ENCODE results near the gene AVP.
"Not testable (repeated sequence)": the region's sequence is repeated elsewhere in the genome, so short reads cannot be mapped to it uniquely, and the experiment has no call there.

AVP gene

GRCh38 chr20:3082955-3083952 is 1.3 kb downstream of the AVP start:
- DNase-seq, result no peak

DNA sequence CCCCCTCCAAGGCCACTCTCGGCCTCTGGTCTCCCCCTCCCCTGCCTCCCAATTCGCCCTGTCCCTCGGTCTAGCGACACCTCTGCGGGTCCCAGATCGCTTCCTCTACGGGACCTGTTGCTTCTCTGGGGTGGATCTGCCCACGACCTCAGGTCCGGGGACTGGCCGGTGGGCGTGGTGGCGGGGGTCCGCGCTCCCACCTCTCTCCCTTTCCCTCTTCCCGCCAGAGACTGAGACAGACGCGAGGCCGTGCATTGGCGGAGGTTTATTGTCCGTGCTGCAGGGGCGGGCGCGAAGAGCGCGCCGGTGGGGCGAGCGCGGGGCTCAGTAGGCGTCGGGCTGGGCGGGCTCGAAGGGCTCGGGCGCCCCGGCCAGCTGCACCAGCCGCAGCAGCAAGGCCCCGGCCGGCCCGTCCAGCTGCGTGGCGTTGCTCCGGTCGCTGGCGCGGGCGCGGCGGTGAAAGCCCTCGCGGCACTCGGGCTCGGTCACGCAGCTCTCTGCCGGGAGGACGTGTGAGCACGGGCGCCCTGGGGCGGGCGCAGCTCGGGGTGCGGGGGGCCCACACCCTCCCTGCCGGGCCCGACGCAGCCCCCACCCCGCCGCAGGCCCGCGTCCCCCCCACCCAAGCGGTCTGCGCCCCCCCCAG is 2.1 kb downstream of the AVP start:
- no peak for DNase-seq

GRCh38 chr20:3081641-3082040 is 2.9 kb downstream of the AVP start:
- DNase-seq, result no peak

DNA sequence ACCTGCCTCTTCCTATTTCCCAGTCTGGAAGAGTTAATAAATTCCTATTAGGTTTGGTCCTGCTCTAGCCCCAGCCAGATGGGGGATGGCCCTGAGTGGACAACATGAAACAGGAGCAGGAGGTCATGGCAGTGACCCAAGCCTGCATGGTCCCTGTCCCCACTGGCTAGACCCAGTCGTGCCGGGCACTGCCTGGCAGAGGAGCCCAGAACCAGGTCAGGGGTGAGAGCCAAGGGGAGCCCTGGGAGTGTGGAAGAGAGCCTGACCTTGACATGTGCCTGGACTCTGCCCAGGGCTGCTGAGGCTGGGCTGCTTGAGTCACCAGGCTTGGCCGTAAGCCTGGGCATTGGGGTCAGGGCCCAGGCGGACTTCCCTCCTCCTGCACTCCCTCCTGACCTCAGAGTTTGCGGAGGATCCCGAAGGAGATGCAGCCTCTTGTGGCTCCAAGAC is 3.6 kb downstream of the AVP start:
- DNase-seq, result no peak

DNA sequence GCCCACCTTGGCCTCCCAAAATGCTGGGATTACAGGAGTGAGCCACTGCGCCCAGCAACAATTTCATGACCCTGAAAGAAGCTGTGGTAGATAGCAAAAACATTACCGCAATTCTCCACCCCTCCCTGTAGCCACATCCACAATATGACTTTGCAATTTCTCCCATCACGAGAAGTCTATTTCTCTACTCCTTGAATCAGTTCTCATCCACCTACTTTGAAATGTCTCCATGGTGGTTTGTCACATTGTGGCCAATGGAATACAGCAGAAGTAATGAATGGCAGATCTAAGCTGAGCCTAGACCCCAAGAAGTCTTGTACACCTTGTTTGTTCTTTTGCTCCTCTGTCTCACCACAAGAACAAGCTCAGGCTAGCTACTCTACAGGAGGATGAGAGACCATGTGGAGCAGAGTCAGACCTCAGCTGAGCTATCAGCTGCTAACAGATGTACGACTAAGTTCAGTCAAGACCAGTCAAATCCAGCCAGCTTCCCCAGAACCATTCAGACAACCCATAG is 6.8 kb downstream of the AVP start:
- no peak for DNase-seq

- not testable (repeated sequence) for DNase-seq
Measured at GRCh38 chr20:3075315-3075714, 9.2 kb downstream of the AVP start.

- DNase-seq, result no peak
Measured at GRCh38 chr20:3074812-3075211, 9.7 kb downstream of the AVP start.

- not testable (repeated sequence) for DNase-seq
Measured at GRCh38 chr20:3073251-3073643, 11.3 kb downstream of the AVP start.

DNA sequence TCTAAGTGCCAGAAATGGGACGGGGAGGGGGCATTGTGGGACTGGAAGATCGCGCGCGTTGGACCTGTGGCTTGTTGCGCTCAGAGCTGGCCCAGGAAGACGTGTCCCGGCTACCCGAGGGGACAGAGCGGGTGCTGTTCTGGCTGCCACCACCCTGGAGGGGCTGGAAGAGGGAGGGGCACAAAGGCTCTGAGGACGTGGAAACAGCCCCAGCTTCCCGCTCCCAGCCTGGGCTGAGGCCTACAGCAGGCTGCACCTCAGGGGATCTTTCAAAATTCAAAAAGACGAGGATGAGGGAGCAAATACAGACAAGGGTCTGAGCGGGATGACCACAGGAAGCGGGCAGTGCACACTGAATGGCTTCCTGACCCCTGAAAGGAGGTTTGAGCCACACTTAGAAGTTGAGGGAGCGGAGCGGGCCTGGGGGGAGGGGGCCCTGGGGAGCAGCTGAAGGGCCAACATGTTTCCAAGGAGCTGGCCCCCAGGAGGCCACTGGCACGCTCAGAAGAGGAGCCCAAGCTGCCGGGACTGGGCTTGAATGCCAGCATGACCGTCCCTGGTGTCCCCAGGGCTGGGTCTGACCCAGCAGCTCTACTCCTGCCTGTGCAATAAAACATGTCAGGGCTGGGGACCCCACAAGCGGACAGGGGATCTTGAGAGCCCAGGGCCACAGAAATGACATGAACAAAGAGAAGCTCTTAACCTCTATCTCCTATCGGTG is 11.8 kb downstream of the AVP start:
- DNase-seq, result no peak

DNA sequence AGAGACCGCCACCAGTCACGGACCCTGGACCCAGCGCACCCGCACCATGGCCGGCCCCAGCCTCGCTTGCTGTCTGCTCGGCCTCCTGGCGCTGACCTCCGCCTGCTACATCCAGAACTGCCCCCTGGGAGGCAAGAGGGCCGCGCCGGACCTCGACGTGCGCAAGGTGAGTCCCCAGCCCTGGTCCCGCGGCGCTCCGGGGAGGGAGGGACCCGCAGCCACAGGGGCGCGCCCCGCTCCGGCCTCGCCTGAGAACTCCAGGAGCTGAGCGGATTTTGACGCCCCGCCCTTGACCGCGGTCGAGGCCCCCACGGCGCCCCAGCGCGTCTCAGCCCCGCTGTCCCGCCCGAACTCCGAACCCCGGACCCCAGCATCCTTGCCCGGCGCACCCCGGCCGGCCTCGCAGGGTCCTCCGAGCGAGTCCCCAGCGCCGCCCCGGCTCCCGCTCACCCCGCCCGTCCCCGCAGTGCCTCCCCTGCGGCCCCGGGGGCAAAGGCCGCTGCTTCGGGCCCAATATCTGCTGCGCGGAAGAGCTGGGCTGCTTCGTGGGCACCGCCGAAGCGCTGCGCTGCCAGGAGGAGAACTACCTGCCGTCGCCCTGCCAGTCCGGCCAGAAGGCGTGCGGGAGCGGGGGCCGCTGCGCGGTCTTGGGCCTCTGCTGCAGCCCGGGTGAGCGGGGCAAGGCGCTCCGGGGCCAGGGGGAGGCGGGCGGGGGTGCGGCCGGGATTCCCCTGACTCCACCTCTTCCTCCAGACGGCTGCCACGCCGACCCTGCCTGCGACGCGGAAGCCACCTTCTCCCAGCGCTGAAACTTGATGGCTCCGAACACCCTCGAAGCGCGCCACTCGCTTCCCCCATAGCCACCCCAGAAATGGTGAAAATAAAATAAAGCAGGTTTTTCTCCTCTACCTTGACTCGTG is 12.7 kb downstream of the AVP start, which contains the start of gene OXT:
OXT (plus strand) TSS at position 11 of the 920 bp plus-strand sequence; CDS start at position 47, 36 bp downstream.
- no peak for DNase-seq

DNA sequence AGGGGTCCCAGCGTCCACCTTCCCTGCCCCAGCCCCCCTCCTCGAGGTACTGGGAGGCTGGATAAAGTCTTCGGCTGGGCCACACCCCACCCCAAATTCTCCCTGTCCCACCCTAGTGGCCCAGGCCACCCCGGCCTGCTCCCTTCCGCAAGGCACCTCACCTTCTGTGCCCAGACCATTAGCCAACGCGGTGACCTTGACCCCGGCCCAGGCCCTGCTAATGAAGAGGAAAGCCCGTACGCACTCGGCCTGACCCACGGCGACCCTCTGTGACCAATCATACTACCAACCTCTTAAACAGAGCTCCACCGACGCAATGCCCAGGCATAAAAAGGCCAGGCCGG is 13.3 kb downstream of the AVP start:
- no peak for DNase-seq

DNA sequence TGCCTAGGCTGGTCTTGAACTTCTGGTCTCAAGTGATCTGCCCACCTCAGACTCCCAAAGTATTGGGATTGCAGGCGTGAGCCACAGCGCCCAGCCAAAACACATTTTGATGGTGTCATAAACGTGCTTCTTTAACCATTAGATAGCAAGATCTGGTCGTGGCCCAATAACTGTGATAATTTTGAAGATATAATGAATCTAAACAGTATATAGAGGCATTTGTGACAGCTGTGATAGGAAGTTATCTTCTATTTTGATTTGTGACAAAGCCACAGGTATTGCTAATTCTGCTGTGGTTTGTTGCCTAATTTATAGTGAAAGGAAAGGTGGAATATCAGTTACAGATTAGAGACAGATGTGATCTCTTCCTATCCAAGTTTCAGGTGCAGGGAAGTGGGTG is 13.8 kb downstream of the AVP start:
- no peak for DNase-seq

DNA sequence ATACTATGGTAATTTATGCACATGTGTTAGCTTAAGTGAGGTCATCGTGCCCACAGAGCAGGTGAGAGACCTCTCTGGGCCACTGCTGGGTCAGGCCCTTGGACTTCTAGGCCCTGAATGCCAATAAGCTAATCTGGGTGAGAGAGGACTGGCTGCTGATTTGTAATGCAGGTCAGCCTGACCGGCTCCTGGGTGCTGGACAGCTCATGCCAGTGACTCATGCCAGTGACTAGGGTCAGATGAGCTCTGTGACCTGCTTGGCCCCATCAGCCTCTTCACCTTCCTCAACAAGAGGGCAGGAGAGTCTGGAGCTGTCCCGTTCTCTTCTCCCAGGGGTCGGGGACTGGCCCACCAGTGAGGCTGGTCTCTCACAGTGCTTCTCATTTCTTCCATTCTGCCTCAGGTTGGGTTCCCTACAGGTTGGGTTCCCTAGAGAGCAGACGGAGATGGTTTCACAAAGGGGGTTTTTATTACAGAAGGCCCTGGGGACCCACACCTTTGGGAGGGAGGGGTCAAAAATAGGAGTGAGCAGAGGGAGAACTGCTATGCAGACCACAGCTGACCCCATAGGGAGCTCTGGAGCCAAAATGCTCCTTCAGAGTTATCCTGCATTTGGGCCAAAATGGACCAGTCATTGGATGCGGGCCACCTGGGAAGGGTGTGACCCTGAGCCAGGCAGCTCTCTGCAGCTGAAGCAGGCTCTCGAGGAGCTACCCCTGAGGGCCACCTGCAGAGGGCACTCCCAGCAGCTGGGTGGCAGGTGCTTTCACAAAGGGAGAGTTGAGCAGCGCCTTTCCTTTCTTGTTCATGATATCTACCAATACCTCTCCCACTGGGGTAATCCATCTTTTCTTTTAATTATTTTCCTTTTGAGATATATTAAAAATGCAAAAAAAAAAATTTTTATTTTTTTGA is 15.3 kb downstream of the AVP start:
- DNase-seq, result peak; percentile 37

- no peak for DNase-seq
Measured at GRCh38 chr20:3068075-3068474, 16.4 kb downstream of the AVP start.

DNA sequence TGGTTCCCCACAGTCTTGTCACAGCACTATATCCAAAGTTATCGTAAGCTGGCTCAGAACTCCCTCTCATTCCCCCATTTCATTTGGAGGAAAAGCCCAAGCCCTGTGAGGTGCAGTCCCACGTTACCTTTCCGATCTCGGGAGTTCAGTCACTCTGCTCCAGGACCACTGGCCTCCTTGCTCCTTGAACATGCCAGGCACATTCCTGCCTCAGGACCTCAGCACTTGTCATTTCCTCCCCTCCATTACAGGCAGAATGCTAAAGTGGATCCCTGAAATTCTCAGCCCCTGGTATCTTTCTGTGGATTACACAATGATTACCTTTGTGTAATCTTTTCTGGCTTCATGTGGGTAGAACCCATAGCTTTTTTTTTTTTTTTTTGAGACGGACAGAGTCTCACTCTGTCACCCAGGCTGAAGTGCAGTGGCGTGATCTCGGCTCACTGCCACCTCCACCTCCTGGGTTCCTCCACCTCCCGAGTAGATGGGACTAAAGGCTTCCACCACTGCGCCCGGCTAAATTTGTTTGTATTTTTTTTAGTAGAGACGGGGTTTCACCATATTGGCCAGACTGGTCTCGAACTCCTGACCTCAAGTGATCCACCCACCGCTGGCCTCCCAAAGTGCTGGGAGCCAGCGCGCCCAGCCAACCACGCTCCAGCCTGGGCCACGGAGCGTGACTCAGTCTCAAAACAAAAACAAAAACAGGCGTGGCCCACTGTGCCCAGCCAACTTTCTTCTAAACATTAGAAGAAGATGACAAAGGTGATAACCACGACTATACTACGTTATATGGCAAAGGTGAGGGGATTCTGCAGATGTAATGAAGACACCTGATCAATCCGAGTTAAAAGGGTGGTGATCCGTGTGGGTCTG is 17.1 kb downstream of the AVP start:
- DNase-seq, result no peak

DNA sequence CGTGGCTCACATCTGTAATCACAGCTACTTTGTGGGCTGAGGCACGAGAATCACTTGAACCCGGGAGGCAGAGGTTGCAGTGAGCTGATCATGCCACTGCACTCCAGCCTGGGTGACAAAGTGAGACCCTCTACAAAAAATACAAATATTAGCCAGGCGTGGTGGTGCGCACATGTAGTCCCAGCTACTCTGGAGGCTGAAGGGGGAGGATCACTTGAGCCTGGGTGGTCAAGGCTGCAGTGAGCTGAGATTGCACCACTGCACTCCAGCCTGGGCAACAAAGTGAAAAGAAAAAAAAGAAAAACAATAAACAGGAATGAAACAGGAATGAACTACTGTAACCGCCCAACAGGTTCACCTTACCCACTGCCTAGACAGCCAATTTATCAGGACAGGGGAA is 20.4 kb downstream of the AVP start:
- not testable (repeated sequence) for DNase-seq

DNA sequence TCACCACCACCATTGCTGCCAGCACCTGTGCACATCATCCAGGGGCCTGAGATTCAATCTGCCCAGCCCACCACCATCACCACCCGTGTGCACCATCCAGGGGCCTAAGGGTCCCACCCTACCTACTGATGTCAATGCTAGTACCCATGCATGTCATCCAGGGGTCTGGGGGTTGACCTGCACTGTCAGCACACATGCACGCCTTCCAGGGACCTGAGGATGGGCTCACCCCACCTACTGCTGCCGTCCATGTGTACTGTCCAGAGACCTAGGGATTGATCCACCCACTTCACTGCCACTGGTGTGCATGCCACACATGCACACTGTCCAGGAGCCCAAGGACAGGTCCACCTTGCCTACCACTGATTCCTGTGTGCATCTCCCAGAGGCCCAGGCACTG is 25.0 kb downstream of the AVP start:
- no peak for DNase-seq

DNA sequence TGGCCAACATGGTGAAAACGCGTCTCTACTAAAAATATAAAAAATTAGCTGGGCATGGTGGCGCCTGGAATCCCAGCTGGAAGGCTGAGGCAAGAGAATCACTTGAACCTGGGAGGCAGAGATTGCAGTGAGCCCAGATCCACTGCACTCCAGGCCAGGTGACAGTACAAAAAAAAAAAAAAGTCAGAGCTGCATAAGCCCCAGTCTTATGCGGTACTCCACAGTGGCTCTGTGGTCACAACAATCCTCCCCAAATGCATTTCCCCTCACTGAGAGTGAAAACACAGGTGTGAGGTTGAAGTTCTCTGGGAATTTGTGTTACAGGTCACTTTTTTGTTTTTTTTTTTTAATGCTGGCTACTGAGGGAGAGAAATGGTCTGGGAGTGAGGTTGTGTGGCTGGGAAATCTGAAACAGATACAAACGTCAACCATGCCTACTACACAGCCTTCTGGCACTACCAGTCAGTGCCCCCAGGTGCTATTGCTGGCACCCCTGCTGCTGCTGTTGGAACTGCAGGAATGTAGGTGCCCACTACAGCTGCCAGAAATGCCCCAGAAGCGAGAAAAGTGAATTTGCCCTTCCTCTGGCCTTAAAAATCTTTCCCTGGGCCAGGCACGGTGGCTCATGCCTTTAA is 33.0 kb downstream of the AVP start:
- no peak for DNase-seq
